NCI-H1694 (cell line): ENCODE data around the gene BUD23.
"Not testable (repeated sequence)": the region's sequence is repeated elsewhere in the genome, so short reads cannot be mapped to it uniquely, and the experiment has no call there.

ENCODE experiments used
- DNase-seq: peaks from one replicate; lab custom pipeline; 2025; lab: John Stamatoyannopoulos, UW

Gene BUD23

GRCh38 chr7:73668103-73668885 is 15.1 kb upstream of the BUD23 start:
- peak; percentile 86 for DNase-seq

GRCh38 chr7:73668886-73669230 is 14.5 kb upstream of the BUD23 start:
- no peak for DNase-seq

GRCh38 chr7:73669288-73669701 is 14.1 kb upstream of the BUD23 start:
- no peak for DNase-seq

- no peak for DNase-seq
These were observed 13.5 kb upstream of the BUD23 start for GRCh38 chr7:73669858-73670385.

- no peak for DNase-seq
These were observed 12.1 kb upstream of the BUD23 start for GRCh38 chr7:73671322-73671661.

- DNase-seq, result no peak
These were observed 11.4 kb upstream of the BUD23 start for GRCh38 chr7:73671857-73672445.

GRCh38 chr7:73674468-73675124 is 8.8 kb upstream of the BUD23 start:
- no peak for DNase-seq

GRCh38 chr7:73676062-73676461 is 7.3 kb upstream of the BUD23 start:
- not testable (repeated sequence) for DNase-seq

- DNase-seq, result no peak
These were observed 4.5 kb upstream of the BUD23 start for GRCh38 chr7:73678862-73679261.

GRCh38 chr7:73679709-73680108 is 3.7 kb upstream of the BUD23 start:
- DNase-seq, result no peak

GRCh38 chr7:73680501-73680900 is 2.9 kb upstream of the BUD23 start:
- no peak for DNase-seq

GRCh38 chr7:73681031-73681430 is 2.4 kb upstream of the BUD23 start:
- no peak for DNase-seq

GRCh38 chr7:73682745-73683055 is 697 bp upstream of the BUD23 start:
- DNase-seq, result no peak

- DNase-seq, result no peak
These were observed 644 bp downstream of the BUD23 start for GRCh38 chr7:73683788-73684693.

GRCh38 chr7:73685311-73685710 is 1.9 kb downstream of the BUD23 start:
- no peak for DNase-seq

GRCh38 chr7:73688288-73688687 is 4.9 kb downstream of the BUD23 start:
- no peak for DNase-seq

- DNase-seq, result no peak
These were observed 7.2 kb downstream of the BUD23 start for GRCh38 chr7:73690646-73691045.

GRCh38 chr7:73696372-73696771 is 13.0 kb downstream of the BUD23 start:
- no peak for DNase-seq

GRCh38 chr7:73698410-73698809 is 15.0 kb downstream of the BUD23 start:
- no peak for DNase-seq

- DNase-seq, result no peak
These were observed 16.1 kb downstream of the BUD23 start for GRCh38 chr7:73699370-73700068.

GRCh38 chr7:73700069-73700423 is 16.6 kb downstream of the BUD23 start:
- DNase-seq, result no peak
